ENCODE data around the gene ADORA1.

DNA sequence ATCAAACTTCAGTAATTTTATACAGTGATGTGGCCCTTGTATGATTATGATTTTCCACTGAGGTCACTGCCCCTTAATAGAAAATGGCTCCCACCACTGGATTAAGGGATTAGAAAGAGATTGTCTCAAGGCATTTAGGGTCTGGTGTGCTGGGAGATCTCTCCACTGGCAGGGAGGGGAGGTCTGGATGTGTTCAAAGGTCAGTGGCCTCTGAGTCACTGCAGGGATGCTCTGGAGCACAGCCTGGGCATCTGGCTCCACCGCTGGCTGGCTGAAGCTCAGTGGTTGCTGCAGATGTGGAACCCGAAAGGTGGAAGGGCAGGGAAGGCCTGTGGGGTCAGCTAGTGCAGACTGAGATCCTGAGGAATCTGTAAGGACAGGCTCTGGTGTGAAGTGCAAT, 77.2 kb downstream of the ADORA1 start:
- TF ChIP-seq EZH2 (IDR thresholded peaks at IDR 0.05; ENCODE audit: low read length), result no peak
- TF ChIP-seq, protein P1, sequence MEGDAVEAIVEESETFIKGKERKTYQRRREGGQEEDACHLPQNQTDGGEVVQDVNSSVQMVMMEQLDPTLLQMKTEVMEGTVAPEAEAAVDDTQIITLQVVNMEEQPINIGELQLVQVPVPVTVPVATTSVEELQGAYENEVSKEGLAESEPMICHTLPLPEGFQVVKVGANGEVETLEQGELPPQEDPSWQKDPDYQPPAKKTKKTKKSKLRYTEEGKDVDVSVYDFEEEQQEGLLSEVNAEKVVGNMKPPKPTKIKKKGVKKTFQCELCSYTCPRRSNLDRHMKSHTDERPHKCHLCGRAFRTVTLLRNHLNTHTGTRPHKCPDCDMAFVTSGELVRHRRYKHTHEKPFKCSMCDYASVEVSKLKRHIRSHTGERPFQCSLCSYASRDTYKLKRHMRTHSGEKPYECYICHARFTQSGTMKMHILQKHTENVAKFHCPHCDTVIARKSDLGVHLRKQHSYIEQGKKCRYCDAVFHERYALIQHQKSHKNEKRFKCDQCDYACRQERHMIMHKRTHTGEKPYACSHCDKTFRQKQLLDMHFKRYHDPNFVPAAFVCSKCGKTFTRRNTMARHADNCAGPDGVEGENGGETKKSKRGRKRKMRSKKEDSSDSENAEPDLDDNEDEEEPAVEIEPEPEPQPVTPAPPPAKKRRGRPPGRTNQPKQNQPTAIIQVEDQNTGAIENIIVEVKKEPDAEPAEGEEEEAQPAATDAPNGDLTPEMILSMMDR (optimal IDR thresholded peaks at IDR 0.05 in 1 of 3, IDR thresholded peaks at IDR 0.05 in 1 of 3, conservative IDR thresholded peaks at IDR 0.05 in 1 of 3; ENCODE audit: extremely low read depth in 1 of 3, insufficient read depth in 2 of 3, low read length in 3 of 3), result no peak
